ENCODE data around the gene RERE. TPM values are rescaled to one million over a fixed set of nuclear protein-coding genes. Genes with fewer than 3 reads are reported as not detected.

The RERE gene
- total and polyA plus RNA-seq, 2 experiments from 2014 or later: 148 to 170 TPM

- peaks cover 42% of the 10 kb centered on the region for H4K20me1 ChIP-seq (replicated peaks; ENCODE audit: insufficient read depth)
- Mint-ChIP-seq H3K9me3 (peaks cover 2% of the 10 kb centered on the region; the same call in 1 of the 3 replicates), H3K4me1 (peaks cover 31% of the 10 kb centered on the region), H3K4me3 (no peak overlapping the region), H3K36me3 (ENCODE audit: low read depth) (peaks cover 92% of the 10 kb centered on the region), H3K27ac (peak overlapping the region; percentile 71; the same call in 1 of the 2 replicates), H3K27me3 (ENCODE audit: insufficient read depth, low read depth, poor library complexity) (peaks cover 24% of the 10 kb centered on the region)
- peaks cover 88% of the 10 kb centered on the region for H3F3A ChIP-seq (replicated peaks; ENCODE audit: low read depth)
- no peaks in the 10 kb centered on the region for H3K9me2 ChIP-seq (ENCODE audit: insufficient read depth)
- H3K79me2 ChIP-seq (replicated peaks; ENCODE audit: insufficient read depth): 0 out of 2 replicates have a peak, but pooled peaks cover 3% of the 10 kb centered on the region
- H3K36me3 ChIP-seq (ENCODE audit: insufficient read depth): peaks cover 74% of the 10 kb centered on the region
- TF ChIP-seq ZNF462 (CRISPR knock-in tag; IDR thresholded peaks at IDR 0.05) (no peak), ZNF331 (CRISPR knock-in tag; IDR thresholded peaks at IDR 0.05; ENCODE audit: low read depth) (no peak), NANOG (IDR thresholded peaks at IDR 0.05; ENCODE audit: borderline replicate concordance) (no peak), CREB1 (CRISPR knock-in tag; IDR thresholded peaks at IDR 0.05; ENCODE audit: low read depth) (no peak), REST (IDR thresholded peaks at IDR 0.05; ENCODE audit: unreplicated experiment) (no peak), STAT1 (IDR thresholded peaks at IDR 0.05; ENCODE audit: unreplicated experiment) (no peak), CTCF (conservative IDR thresholded peaks at IDR 0.05; ENCODE audit: low read depth in 2 of 2) (no peak), EZH2phosphoT487 (IDR thresholded peaks at IDR 0.05; ENCODE audit: unreplicated experiment) (no peak), ZNF114 (CRISPR knock-in tag; IDR thresholded peaks at IDR 0.05) (no peak), JUNB (IDR thresholded peaks at IDR 0.05; ENCODE audit: unreplicated experiment) (no peak), EZH2 (IDR thresholded peaks at IDR 0.05; ENCODE audit: low read depth, unreplicated experiment) (no peak), ETS1 (IDR thresholded peaks at IDR 0.05) (no peak), POLR2AphosphoS5 (IDR thresholded peaks at IDR 0.05; ENCODE audit: low read depth) (no peak)
- DNase-seq (ENCODE audit: low spot score): no peak
- H3K27ac ChIP-seq (ENCODE audit: low read depth): peak overlapping the region; percentile 85
- peaks cover 5% of the 10 kb centered on the region; the same call in 1 of the 2 replicates for H3K4me1 ChIP-seq (ENCODE audit: insufficient read depth)
- no peak overlapping the region for H3K4me2 ChIP-seq
- no peak overlapping the region for H2AFZ ChIP-seq
- no peak overlapping the region for H3K4me3 ChIP-seq
- ATAC-seq: no peak
- H3K27me3 ChIP-seq (ENCODE audit: insufficient read depth): no peaks in the 10 kb centered on the region
Observed at GRCh38 chr1:8860738-8861516, 43.5 kb upstream of the RERE start.
